H1 (cell line): Measurements from ENCODE around the gene ZNF175. TPM values are rescaled to one million over a fixed set of nuclear protein-coding genes. Genes with fewer than 3 reads are reported as not detected.

ENCODE experiments used
- CTCF ChIA-PET: fragments of 300-600 bp; sonication (Branson Sonifier 250); formaldehyde crosslinking; loops from one replicate; lab custom pipeline; 2021; ENCODE audit not compliant: partially characterized antibody; lab: Charles Lee
- POLR2A ChIA-PET: fragments of 300-600 bp; sonication (Branson Sonifier 250); formaldehyde crosslinking; loops from one replicate; lab custom pipeline; 2021; ENCODE audit warnings: inconsistent platforms; ENCODE audit not compliant: partially characterized antibody; lab: Charles Lee
- DNase-seq, 2 experiments: peaks; one replicate each; pipeline versions ENCODE4 v3.0.0 to v3.0.0-alpha.2; 2010 to 2022; ENCODE audit warnings: low spot score in 2 of 2, low read depth in 1 of 2, mixed read lengths in 1 of 2
- FAIRE-seq: peaks from 2 replicates; lab custom pipeline; 2011; peaks lifted over from hg19 to GRCh38; lab: Jason Lieb, UNC
- H2AFZ ChIP-seq: 2 replicates; pipeline ENCODE4 v1.8.1; 2012; ENCODE audit warnings: low read length, inconsistent platforms
- H2AK5ac ChIP-seq: 2 replicates; pipeline ENCODE4 v1.6.1; 2013; ENCODE audit warnings: low read depth, low read length
- H2BK120ac ChIP-seq: replicated peaks from 2 replicates; pipeline ENCODE3; 2013; ENCODE audit warnings: low read depth, low read length, inconsistent platforms
- H2BK12ac ChIP-seq: 2 replicates; pipeline ENCODE4 v1.6.1; 2013; ENCODE audit warnings: low read depth, low read length
- H2BK15ac ChIP-seq: 2 replicates; pipeline ENCODE4 v1.6.1; 2013; ENCODE audit warnings: low read length
- H2BK20ac ChIP-seq: 2 replicates; pipeline ENCODE4 v1.6.1; 2013; ENCODE audit warnings: low read length
- H2BK5ac ChIP-seq: 2 replicates; pipeline ENCODE4 v1.6.1; 2013; ENCODE audit warnings: low read depth, low read length
- H3K14ac ChIP-seq: 2 replicates; pipeline ENCODE4 v1.6.1; 2013; ENCODE audit warnings: inconsistent platforms; ENCODE audit not compliant: insufficient read length
- H3K18ac ChIP-seq: 2 replicates; pipeline ENCODE4 v1.6.1; 2013; ENCODE audit warnings: low read length; ENCODE audit errors: extremely low read depth
- H3K23ac ChIP-seq: 2 replicates; pipeline ENCODE4 v1.6.1; 2013; ENCODE audit warnings: inconsistent platforms; ENCODE audit not compliant: insufficient read length
- H3K23me2 ChIP-seq: 2 replicates; pipeline ENCODE4 v1.6.1; 2013; ENCODE audit warnings: low read depth, low read length
- H3K27ac ChIP-seq: 2 replicates; pipeline ENCODE4 v1.6.1; 2011; ENCODE audit warnings: low read depth, low read length, inconsistent platforms
- H3K27me3 ChIP-seq, 4 experiments: replicated peaks in 1 of 4; 1 replicate in 1 of 4; 2 replicates in 3 of 4; pipeline versions ENCODE4 v1.6.1 to v1.8.1; 2011 to 2013; ENCODE audit warnings: low read length in 3 of 4, mild to moderate bottlenecking in 3 of 4, inconsistent platforms in 2 of 4, mixed read lengths in 2 of 4, moderate library complexity in 1 of 4; ENCODE audit not compliant: control insufficient read depth in 3 of 4, insufficient read depth in 3 of 4; ENCODE audit errors: extremely low read depth in 1 of 4
- H3K36me3 ChIP-seq, 4 experiments: 2 replicates each; pipeline versions ENCODE4 v1.6.1 to v1.8.1; 2011 to 2013; ENCODE audit warnings: mild to moderate bottlenecking in 4 of 4, low read length in 3 of 4, moderate library complexity in 2 of 4, control low read depth in 1 of 4, inconsistent platforms in 1 of 4; ENCODE audit not compliant: insufficient read depth in 4 of 4, control insufficient read depth in 2 of 4
- H3K4ac ChIP-seq: replicated peaks from 2 replicates; pipeline ENCODE3; 2013; ENCODE audit warnings: low read length, low read depth, mixed read lengths, inconsistent platforms; ENCODE audit not compliant: insufficient read length
- H3K4me1 ChIP-seq, 4 experiments: replicated peaks in 1 of 4; 1 replicate in 1 of 4; 2 replicates in 3 of 4; pipeline versions ENCODE4 v1.6.1 to v1.8.1; 2011 to 2013; ENCODE audit warnings: low read length in 3 of 4, inconsistent platforms in 2 of 4, mixed read lengths in 1 of 4; ENCODE audit not compliant: insufficient read depth in 4 of 4, control insufficient read depth in 3 of 4
- H3K4me2 ChIP-seq, 2 experiments: 2 replicates each; pipeline versions ENCODE4 v1.6.1 to v1.8.1; 2011 to 2013; ENCODE audit warnings: low read depth in 2 of 2, low read length in 2 of 2, control low read depth in 1 of 2, inconsistent platforms in 1 of 2, mild to moderate bottlenecking in 1 of 2; ENCODE audit not compliant: insufficient read depth in 1 of 2
- H3K4me3 ChIP-seq, 4 experiments: fragments of 200-600, 300-600 bp in 1 of 4; sonication (generic), shearing (Covaris generic), sonication (Bioruptor Twin) in 1 of 4; 2 replicates each; pipeline versions ENCODE4 v1.5.1 to v1.8.1; 2011 to 2016; ENCODE audit warnings: low read length in 4 of 4, low read depth in 3 of 4, control low read depth in 2 of 4, inconsistent platforms in 2 of 4, mild to moderate bottlenecking in 2 of 4, mixed read lengths in 1 of 4, moderate library complexity in 1 of 4; ENCODE audit not compliant: insufficient read depth in 2 of 4; ENCODE audit errors: extremely low read depth in 1 of 4
- H3K56ac ChIP-seq: replicated peaks from 2 replicates; pipeline ENCODE3; 2013; ENCODE audit warnings: low read depth, mild to moderate bottlenecking, mixed read lengths, low read length, inconsistent platforms; ENCODE audit not compliant: insufficient read length
- H3K79me1 ChIP-seq: 2 replicates; pipeline ENCODE4 v1.6.1; 2013; ENCODE audit warnings: low read depth, low read length, control low read depth
- H3K79me2 ChIP-seq, 2 experiments: 2 replicates each; pipeline versions ENCODE4 v1.6.1 to v1.8.1; 2012 to 2013; ENCODE audit warnings: low read length in 2 of 2, mild to moderate bottlenecking in 2 of 2, inconsistent platforms in 1 of 2; ENCODE audit not compliant: insufficient read depth in 2 of 2, control insufficient read depth in 1 of 2
- H3K9ac ChIP-seq, 4 experiments: replicated peaks in 1 of 4; 1 replicate in 1 of 4; 2 replicates in 3 of 4; pipeline versions ENCODE4 v1.6.1 to v1.8.1; 2011 to 2013; ENCODE audit warnings: low read depth in 3 of 4, low read length in 3 of 4, control low read depth in 2 of 4, mild to moderate bottlenecking in 2 of 4, moderate library complexity in 2 of 4, inconsistent platforms in 1 of 4; ENCODE audit errors: extremely low read depth in 1 of 4
- H3K9me3 ChIP-seq, 2 experiments: 2 replicates each; pipeline versions ENCODE4 v1.6.1 to v1.8.1; 2012 to 2013; ENCODE audit warnings: mild to moderate bottlenecking in 2 of 2, moderate library complexity in 2 of 2, control low read depth in 1 of 2, inconsistent platforms in 1 of 2, low read depth in 1 of 2, low read length in 1 of 2, mixed read lengths in 1 of 2; ENCODE audit not compliant: insufficient read depth in 2 of 2
- H4K20me1 ChIP-seq, 2 experiments: replicated peaks in 1 of 2; 2 replicates each; pipeline versions ENCODE3 to v1.8.1; 2011 to 2013; ENCODE audit warnings: inconsistent platforms in 2 of 2, low read length in 2 of 2, mild to moderate bottlenecking in 1 of 2; ENCODE audit not compliant: insufficient read depth in 2 of 2, control insufficient read depth in 1 of 2
- H4K5ac ChIP-seq: 2 replicates; pipeline ENCODE4 v1.6.1; 2013; ENCODE audit warnings: low read length, low read depth, mixed read lengths, inconsistent platforms; ENCODE audit not compliant: insufficient read length
- H4K8ac ChIP-seq: 2 replicates; pipeline ENCODE4 v1.8.0; 2013; ENCODE audit warnings: mild to moderate bottlenecking, moderate library complexity, low read length, inconsistent platforms; ENCODE audit not compliant: insufficient read depth; ENCODE audit errors: extremely low read depth
- H4K91ac ChIP-seq: replicated peaks from 2 replicates; pipeline ENCODE3; 2013; ENCODE audit warnings: low read length, mixed read lengths, inconsistent platforms; ENCODE audit not compliant: insufficient read length
- CHD2 ChIP-seq: IDR thresholded peaks from 2 replicates; pipeline ENCODE4 v1.6.1; 2012; ENCODE audit warnings: low read length, improper control_type of control experiment
- CTBP2 ChIP-seq: IDR thresholded peaks from 2 replicates; pipeline ENCODE4 v1.7.0; 2011; ENCODE audit warnings: borderline replicate concordance, mild to moderate bottlenecking, moderate library complexity, mixed read lengths, low read length; ENCODE audit not compliant: insufficient read depth, insufficient read length
- EGR1 ChIP-seq: IDR thresholded peaks from 2 replicates; pipeline ENCODE4 v1.6.1; 2011; ENCODE audit warnings: low read depth, low read length, borderline replicate concordance
- EP300 ChIP-seq, 2 experiments: IDR thresholded peaks; 1 replicate in 1 of 2; 2 replicates in 1 of 2; pipeline ENCODE4 v1.6.1; 2011 to 2012; ENCODE audit warnings: low read depth in 2 of 2, low read length in 2 of 2, mild to moderate bottlenecking in 2 of 2, borderline replicate concordance in 1 of 2, inconsistent platforms in 1 of 2, moderate library complexity in 1 of 2
- GABPA ChIP-seq: IDR thresholded peaks from 2 replicates; pipeline ENCODE4 v1.6.1; 2011; ENCODE audit warnings: mild to moderate bottlenecking, low read length, moderate library complexity, borderline replicate concordance; ENCODE audit not compliant: insufficient read depth
- HDAC2 ChIP-seq, 2 experiments: fragments of 300-600 bp in 1 of 2; sonication (generic) in 1 of 2; IDR thresholded peaks; 2 replicates each; pipeline ENCODE4 v1.6.1; 2011 to 2012; ENCODE audit warnings: low read depth in 2 of 2, low read length in 2 of 2, mild to moderate bottlenecking in 2 of 2, moderate library complexity in 2 of 2, borderline replicate concordance in 1 of 2, inconsistent platforms in 1 of 2
- KDM4A ChIP-seq: IDR thresholded peaks from one replicate; pipeline ENCODE4 v1.7.1; 2012; ENCODE audit warnings: low read depth, mild to moderate bottlenecking, moderate library complexity, low read length, inconsistent platforms; ENCODE audit not compliant: severe bottlenecking
- KDM5A ChIP-seq: fragments of 200-600 bp; IDR thresholded peaks from 2 replicates; pipeline ENCODE4 v1.7.1; 2012; ENCODE audit warnings: mild to moderate bottlenecking, low read length, inconsistent platforms, mixed read lengths
- MAFK ChIP-seq: IDR thresholded peaks from 2 replicates; pipeline ENCODE4 v1.6.1; 2012; ENCODE audit warnings: low read depth, mild to moderate bottlenecking, improper control_type of control experiment, low read length
- SIRT6 ChIP-seq: IDR thresholded peaks from one replicate; pipeline ENCODE4 v1.7.1; 2012; ENCODE audit warnings: low read length, inconsistent platforms
- SP4 ChIP-seq: IDR thresholded peaks from 2 replicates; pipeline ENCODE4 v1.6.1; 2012; ENCODE audit warnings: low read length, inconsistent platforms
- TEAD4 ChIP-seq: IDR thresholded peaks from 2 replicates; pipeline ENCODE4 v1.6.1; 2012; ENCODE audit warnings: low read depth, low read length, inconsistent platforms, mixed read lengths
- ZNF274 ChIP-seq: IDR thresholded peaks from 2 replicates; pipeline ENCODE4 v1.7.0; 2012; ENCODE audit warnings: low read length, borderline replicate concordance; ENCODE audit errors: extremely low read depth
- WGBS, 2 experiments: shearing (Covaris generic) in 1 of 2; methylation state at CpG; one replicate each; pipeline versions ENCODE4 v1.1.6 to v1.1.7; 2013 to 2015; ENCODE audit warnings: low lambda C conversion rate in 2 of 2, mixed read lengths in 2 of 2, inconsistent platforms in 1 of 2, low coverage in 1 of 2, missing lambda C conversion rate in 1 of 2; ENCODE audit not compliant: insufficient replicate concordance in 2 of 2, insufficient coverage in 1 of 2, insufficient read length in 1 of 2; ENCODE audit errors: extremely low coverage in 1 of 2, missing lambda C conversion rate in 1 of 2; 5-methylcytosine and 5-hydroxymethylcytosine counted together
- polyA plus RNA-seq, 7 experiments: library from polyadenylated mRNA; depleted of rRNA in 3 of 7; stranded (reverse) in 5 of 7; unstranded in 2 of 7; fragments of >200 nt in 5 of 7; fragments of 200-250 nt in 2 of 7; gene quantifications; 1 replicate in 5 of 7; 2 replicates in 1 of 7; 4 replicates in 1 of 7; pipeline versions ENCODE4 v1.2.1 to v1.2.3, GENCODE V29; 2011 to 2013; ENCODE audit warnings: missing spikeins in 2 of 7, mixed read lengths in 2 of 7
- total RNA-seq: library from RNA; stranded (reverse); fragmentation: NEBNext Ultra II Directional; extraction: Animal tissue kit (Norgen Biotek cat#: 25700); gene quantifications from 2 replicates; pipeline ENCODE4 v1.2.1, GENCODE V29; 2021

ZNF175 gene
- total and polyA plus RNA-seq, 2 of the 8 experiments (the other 6 are each of a cell fraction or from before 2014, with no cell fraction given), result 1.7 to 11.1 TPM

- TF ChIP-seq SIRT6, result no peak
- no peak for TF ChIP-seq CHD2
- no peak for TF ChIP-seq HDAC2 (IDR thresholded peaks at IDR 0.05; ENCODE audit: borderline replicate concordance in 1 of 2, low read depth in 2 of 2, low read length in 2 of 2)
- TF ChIP-seq SP4, result no peak
- TF ChIP-seq EP300 (IDR thresholded peaks at IDR 0.05; ENCODE audit: borderline replicate concordance in 1 of 2, low read depth in 2 of 2, low read length in 2 of 2), result no peak
- TF ChIP-seq ZNF274, result no peak
- no peak for TF ChIP-seq TEAD4
- TF ChIP-seq KDM5A, result no peak
- no peak for TF ChIP-seq GABPA
- TF ChIP-seq CTBP2, result no peak
- TF ChIP-seq EGR1, result no peak
- TF ChIP-seq MAFK, result no peak
- TF ChIP-seq KDM4A, result no peak
- DNase-seq (no peak), FAIRE-seq (no peak)
- H3K23me2 ChIP-seq, result no peaks in the 10 kb centered on the region
- H2BK15ac ChIP-seq, result no peak overlapping the region
- ChIA-PET POLR2A (interaction anchor here (0.7 kb wide), 1 partner anchor 21 kb away, joined by 3 read pairs; no protein-coding TSS in a partner anchor), CTCF (interaction anchor here (0.6 to 2.0 kb wide), 8 partner anchors 17 to 539 kb away, joined by 3 to 7 read pairs (median 4); no protein-coding TSS in a partner anchor)
- no peak overlapping the region for H3K18ac ChIP-seq
- H3K4me2 ChIP-seq, result no peak overlapping the region
- 96% methylated on average over 3 of the region's 3 CpGs; no CpG with 5 or more reads in 1 of the 2 experiments for WGBS, 2 experiments
- no peak overlapping the region for H3K14ac ChIP-seq
- no peak overlapping the region for H3K4me3 ChIP-seq
- H3K4ac ChIP-seq, result no peak overlapping the region
- H2AFZ ChIP-seq, result no peak overlapping the region
- no peaks in the 10 kb centered on the region for H3K4me1 ChIP-seq
- no peaks in the 10 kb centered on the region for H4K20me1 ChIP-seq
- H2BK5ac ChIP-seq, result no peak overlapping the region
- no peak overlapping the region for H2AK5ac ChIP-seq
- H4K8ac ChIP-seq, result no peak overlapping the region
- H3K36me3 ChIP-seq, result no peaks in the 10 kb centered on the region
- no peaks in the 10 kb centered on the region for H3K79me1 ChIP-seq
- no peak overlapping the region for H4K5ac ChIP-seq
- no peak overlapping the region for H3K27ac ChIP-seq
- no peak overlapping the region for H3K56ac ChIP-seq
- no peak overlapping the region for H4K91ac ChIP-seq
- no peak overlapping the region for H3K23ac ChIP-seq
- no peak overlapping the region for H2BK120ac ChIP-seq
- H3K9ac ChIP-seq, result no peak overlapping the region
- no peaks in the 10 kb centered on the region for H3K27me3 ChIP-seq
- no peaks in the 10 kb centered on the region for H3K79me2 ChIP-seq
- H3K9me3 ChIP-seq, result peaks cover 53 to 71% of the 10 kb centered on the region in 2 experiments
- no peak overlapping the region for H2BK12ac ChIP-seq
- H2BK20ac ChIP-seq, result no peak overlapping the region
Observed at GRCh38 chr19:51640386-51640785, 69.3 kb downstream of the ZNF175 start.
